Measurements from ENCODE around the gene SLC24A3. TPM values are rescaled to one million over a fixed set of nuclear protein-coding genes. Genes with fewer than 3 reads are reported as not detected.

The SLC24A3 gene
- total RNA-seq, 2 experiments from 2014 or later, result not detected

DNA sequence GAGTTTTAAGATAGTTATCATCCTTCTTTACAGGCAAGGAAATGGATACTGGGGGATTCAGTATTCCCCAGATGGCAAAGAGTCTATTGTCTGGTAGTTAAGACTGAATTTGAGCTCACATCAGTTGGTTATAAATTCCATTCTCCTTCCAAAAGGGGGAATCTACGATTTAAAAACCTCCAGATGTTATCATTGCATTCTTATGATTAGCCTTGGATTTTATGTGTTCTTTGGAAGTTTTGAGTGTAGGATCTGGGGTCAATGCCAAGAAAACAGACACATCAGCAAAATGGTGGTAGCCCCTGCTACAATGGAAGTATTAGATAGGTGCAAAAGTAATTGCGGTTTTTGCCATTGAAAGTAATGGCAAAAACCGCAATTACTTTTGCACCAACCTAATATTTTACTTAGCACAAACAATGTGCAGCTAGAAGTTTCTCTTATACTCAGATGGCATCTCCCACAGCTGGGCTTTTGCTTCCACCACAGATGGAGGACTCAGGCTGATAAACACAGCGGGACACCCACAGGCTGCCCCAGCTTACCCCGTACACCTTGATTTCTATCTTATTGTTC, 377.4 kb downstream of the SLC24A3 start:
- CTCF ChIA-PET, result no interaction called here
- Mint-ChIP-seq H3K9me3 (no peaks in the 10 kb centered on the region), H3K36me3 (ENCODE audit: low read depth) (no peaks in the 10 kb centered on the region), H3K27me3 (no peaks in the 10 kb centered on the region), H3K4me1 (no peaks in the 10 kb centered on the region), H3K27ac (no peak overlapping the region), H3K4me3 (no peak overlapping the region)
- no peak for DNase-seq
- POLR2A ChIA-PET, result no interaction called here

DNA sequence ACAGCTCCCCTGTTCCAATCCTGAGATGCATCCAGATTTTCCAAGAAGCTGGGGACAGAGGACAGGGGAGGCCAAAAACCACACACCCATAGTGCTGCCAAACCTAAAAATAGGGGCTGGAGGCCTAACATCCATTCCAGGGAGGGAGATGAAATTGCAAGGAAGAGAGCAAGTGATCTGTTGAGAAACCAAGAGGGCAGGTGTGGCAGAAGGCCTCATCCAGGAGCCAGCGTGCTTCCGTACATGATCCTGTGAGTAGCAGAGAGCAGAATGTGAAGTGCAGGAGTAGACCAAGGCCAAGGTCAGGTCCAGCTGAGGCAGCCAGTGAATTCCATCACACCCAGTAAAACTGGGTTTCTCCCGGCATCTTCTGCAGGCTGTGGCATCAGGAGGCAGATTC, 377.9 kb downstream of the SLC24A3 start:
- ChIA-PET CTCF (no interaction called here), POLR2A (no interaction called here)

DNA sequence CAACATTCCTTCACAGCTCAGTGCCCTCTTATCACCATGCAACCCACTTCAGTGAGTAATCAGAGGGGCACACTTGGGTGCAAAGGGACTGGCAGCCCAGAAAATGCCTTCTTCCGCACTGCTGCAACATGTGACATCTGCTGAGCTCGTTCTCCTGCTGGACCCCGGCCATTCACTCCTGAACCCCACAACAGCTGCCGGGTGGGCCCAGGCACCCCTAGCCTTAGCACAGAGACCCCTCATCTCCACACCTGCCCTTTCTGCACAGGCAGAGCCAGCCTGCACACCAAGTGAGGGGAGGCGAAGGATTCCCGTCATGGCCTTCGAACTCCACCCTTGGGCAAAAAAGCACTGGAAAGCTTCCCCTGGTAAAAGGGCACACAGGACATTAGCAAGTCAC, 381.3 kb downstream of the SLC24A3 start:
- no peaks in the 10 kb centered on the region for H3K9me3 Mint-ChIP-seq
- POLR2A ChIA-PET, result interaction anchor here (0.6 kb wide), 1 partner anchor 1382 kb away, joined by 3 read pairs; no protein-coding TSS in a partner anchor
- DNase-seq, result no peak
- no peaks in the 10 kb centered on the region for H3K36me3 Mint-ChIP-seq (ENCODE audit: low read depth)
- no peaks in the 10 kb centered on the region for H3K27me3 Mint-ChIP-seq
- no peak overlapping the region for H3K27ac Mint-ChIP-seq
- CTCF ChIA-PET, result no interaction called here
- no peak overlapping the region for H3K4me3 Mint-ChIP-seq
- H3K4me1 Mint-ChIP-seq, result no peaks in the 10 kb centered on the region

More for the DNA sequence above, 377.9 kb downstream of the SLC24A3 start:
- Mint-ChIP-seq H3K27me3 (no peaks in the 10 kb centered on the region), H3K9me3 (no peaks in the 10 kb centered on the region), H3K36me3 (ENCODE audit: low read depth) (no peaks in the 10 kb centered on the region), H3K4me1 (no peaks in the 10 kb centered on the region), H3K4me3 (no peak overlapping the region), H3K27ac (no peak overlapping the region)
- DNase-seq, result no peak

DNA sequence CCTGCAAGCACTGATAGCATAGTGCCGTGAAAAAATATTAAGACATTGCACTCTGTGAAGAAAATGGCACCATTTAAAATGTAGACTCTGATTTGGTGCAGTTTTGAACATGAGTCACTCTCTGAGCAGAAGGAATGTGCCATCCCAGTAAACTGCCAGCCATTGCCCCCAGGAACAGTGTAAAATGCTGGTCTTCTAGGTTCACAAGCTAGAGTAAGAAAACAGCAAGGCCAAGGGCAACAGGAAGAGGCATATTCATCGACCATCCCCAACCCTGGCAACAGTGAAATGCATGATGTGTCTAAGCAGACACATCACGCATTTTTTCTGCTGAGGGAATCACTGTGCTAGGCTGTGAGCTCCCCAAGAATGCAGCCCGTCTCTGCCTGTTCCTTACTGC, 382.5 kb downstream of the SLC24A3 start:
- H3K36me3 Mint-ChIP-seq (ENCODE audit: low read depth), result no peaks in the 10 kb centered on the region
- H3K27me3 Mint-ChIP-seq, result no peaks in the 10 kb centered on the region
- no peak overlapping the region for H3K27ac Mint-ChIP-seq
- no peaks in the 10 kb centered on the region for H3K4me1 Mint-ChIP-seq
- DNase-seq, result no peak
- H3K4me3 Mint-ChIP-seq, result no peak overlapping the region
- CTCF ChIA-PET, result no interaction called here
- POLR2A ChIA-PET, result interaction anchor here (0.6 kb wide), 1 partner anchor 798 kb away, joined by 3 read pairs; no protein-coding TSS in a partner anchor
- H3K9me3 Mint-ChIP-seq, result no peaks in the 10 kb centered on the region

DNA sequence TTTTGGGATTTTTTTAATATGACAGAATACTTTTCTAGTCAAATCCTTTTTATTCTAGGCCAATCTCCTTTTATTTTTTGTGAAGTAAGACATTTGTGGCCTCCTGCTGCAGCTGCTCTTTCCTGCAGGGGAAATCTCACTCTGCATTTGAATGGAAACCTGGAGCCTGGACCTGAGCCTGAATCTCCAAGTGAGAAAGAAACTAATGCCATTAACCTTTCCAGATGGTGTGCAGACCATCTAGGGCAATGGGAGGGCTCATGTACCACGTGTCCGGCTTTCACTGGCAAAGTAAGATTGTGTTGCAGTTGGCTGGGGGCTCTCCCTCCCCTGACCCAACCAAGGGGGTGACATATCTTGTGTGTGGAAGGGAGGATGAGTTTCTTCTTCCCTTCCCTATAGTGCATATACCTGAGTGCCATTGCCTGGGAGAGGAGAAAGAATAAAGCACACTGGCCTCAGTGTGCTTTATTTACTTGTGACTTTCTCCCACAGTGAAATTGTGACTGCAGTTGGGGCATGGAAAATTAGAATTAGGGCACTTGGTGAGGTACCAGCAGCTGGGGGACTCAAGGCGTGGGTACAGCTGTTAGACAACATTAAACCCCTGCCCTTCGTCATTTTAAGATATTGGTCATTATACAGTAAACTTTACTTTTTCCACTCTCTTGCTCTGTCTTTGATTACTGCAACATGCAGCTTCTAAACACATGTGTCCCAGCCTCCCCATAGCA, 385.8 kb downstream of the SLC24A3 start:
- Mint-ChIP-seq H3K4me1 (no peaks in the 10 kb centered on the region), H3K27me3 (no peaks in the 10 kb centered on the region), H3K9me3 (no peaks in the 10 kb centered on the region), H3K4me3 (no peak overlapping the region), H3K27ac (no peak overlapping the region), H3K36me3 (ENCODE audit: low read depth) (no peaks in the 10 kb centered on the region)
- no peak for DNase-seq
- ChIA-PET CTCF (no interaction called here), POLR2A (no interaction called here)

DNA sequence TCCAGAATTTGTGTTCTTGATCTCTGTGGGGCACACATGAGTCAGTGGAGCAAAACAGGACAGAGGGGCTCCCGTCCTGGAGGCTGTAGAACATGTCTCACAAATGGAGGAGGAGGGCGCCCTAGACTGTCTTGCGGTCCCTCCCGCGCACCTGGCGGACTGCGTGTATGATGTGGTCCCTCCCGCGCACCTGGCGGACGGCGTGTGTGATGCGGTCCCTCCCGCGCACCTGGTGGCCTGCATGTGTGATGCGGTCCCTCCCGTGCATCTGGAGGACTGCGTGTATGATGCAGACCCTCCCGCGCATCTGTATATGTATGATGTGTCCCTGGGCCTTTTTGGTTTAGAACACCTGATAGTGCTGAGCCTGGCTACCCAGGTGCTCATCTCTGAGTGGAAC, 386.8 kb downstream of the SLC24A3 start:
- DNase-seq, result no peak
- no peaks in the 10 kb centered on the region for H3K9me3 Mint-ChIP-seq
- no peak overlapping the region for H3K27ac Mint-ChIP-seq
- H3K4me3 Mint-ChIP-seq, result no peak overlapping the region
- no peaks in the 10 kb centered on the region for H3K36me3 Mint-ChIP-seq (ENCODE audit: low read depth)
- POLR2A ChIA-PET, result no interaction called here
- CTCF ChIA-PET, result no interaction called here
- H3K27me3 Mint-ChIP-seq, result no peaks in the 10 kb centered on the region
- no peaks in the 10 kb centered on the region for H3K4me1 Mint-ChIP-seq

DNA sequence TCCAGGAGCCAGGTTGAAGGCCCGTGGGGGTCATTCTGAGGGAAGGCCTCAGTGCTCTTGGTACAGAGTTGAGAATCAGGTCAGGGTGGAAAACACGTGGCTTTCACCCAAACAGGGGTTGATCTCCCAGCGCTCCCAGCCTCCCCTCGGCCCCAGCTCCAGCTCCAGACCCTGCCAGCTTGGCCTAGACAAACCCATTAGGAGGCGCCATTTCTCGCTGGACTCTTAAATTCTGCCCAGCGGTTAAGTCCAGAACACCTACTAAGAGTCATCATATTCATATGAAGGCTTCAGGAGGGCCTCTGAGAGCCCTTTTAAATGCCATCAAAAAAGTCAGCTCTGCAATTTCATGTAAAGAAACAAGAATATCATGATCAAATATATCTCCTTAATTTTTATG, 387.6 kb downstream of the SLC24A3 start:
- no peaks in the 10 kb centered on the region for H3K9me3 Mint-ChIP-seq
- POLR2A ChIA-PET, result no interaction called here
- CTCF ChIA-PET, result no interaction called here
- no peaks in the 10 kb centered on the region for H3K4me1 Mint-ChIP-seq
- H3K27ac Mint-ChIP-seq, result no peak overlapping the region
- DNase-seq, result no peak
- no peaks in the 10 kb centered on the region for H3K36me3 Mint-ChIP-seq (ENCODE audit: low read depth)
- no peaks in the 10 kb centered on the region for H3K27me3 Mint-ChIP-seq
- H3K4me3 Mint-ChIP-seq, result no peak overlapping the region

DNA sequence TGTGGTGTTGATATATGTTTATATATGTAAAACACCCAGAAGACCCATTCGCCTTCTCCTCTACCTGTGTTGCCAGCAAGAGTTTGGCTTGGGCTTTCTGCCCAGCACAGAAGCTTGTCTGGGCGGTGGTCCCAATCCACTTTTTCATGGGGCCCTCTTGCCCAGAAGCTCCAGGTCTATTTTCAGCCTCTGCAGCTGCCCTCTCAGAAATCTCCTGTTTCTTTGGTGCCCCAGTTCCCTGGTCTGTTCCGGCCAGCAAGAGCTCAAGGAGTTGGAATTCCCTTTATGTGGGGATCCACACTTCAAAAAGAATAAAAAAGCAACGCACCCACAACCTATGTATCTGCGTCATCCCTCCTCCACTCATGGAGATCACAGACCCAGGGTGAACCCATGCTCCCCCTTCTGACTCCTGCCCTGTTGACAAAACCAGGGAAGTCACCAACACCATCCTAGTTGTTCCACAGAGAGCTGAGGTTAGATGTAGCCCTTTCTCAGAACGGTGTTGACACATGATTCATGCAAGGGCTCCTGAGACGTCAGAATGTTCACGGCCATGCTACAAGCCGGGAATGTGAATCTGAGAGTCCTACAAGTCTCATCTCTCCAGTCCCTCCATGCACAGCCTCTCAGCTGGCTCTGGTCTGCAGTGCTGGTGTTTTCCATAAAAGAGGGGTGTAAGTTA, 388.8 kb downstream of the SLC24A3 start:
- Mint-ChIP-seq H3K4me3 (no peak overlapping the region), H3K36me3 (ENCODE audit: low read depth) (no peaks in the 10 kb centered on the region), H3K9me3 (no peaks in the 10 kb centered on the region), H3K4me1 (no peaks in the 10 kb centered on the region), H3K27me3 (no peaks in the 10 kb centered on the region), H3K27ac (no peak overlapping the region)
- CTCF ChIA-PET, result no interaction called here
- DNase-seq, result no peak
- POLR2A ChIA-PET, result no interaction called here

DNA sequence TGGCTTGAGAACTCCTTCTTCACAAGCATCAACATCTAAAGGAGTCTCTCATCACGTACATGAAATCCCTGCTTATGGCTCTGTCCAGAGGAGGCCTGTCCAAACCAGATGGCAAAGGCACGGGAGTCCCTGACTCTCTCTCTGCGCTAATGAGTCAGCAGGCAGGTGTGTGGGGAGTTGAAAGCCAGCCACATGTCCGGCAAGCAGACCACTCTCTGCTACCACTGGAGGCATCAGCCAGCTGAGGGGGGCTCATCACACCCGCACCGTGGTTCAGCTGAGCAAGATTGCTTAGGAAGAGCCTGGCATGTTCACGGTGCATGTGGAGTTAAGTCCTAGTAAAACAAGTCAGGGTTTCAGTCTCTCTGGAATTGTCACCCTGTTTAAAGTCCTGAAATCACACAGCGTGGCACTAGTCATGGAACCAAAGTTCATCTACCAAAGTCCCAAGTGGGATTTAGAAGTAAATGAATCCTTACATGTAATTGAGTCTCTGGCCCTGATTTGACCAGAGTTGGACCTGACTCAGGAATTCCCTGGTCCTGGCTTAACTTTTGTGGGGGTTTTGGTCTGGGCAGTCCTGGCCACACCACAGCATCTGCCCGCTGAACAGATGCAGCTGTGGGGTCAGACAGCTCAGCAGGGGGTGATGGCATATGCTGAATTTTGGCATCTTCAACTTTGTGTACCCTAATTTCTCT, 390.4 kb downstream of the SLC24A3 start:
- Mint-ChIP-seq H3K36me3 (ENCODE audit: low read depth) (no peaks in the 10 kb centered on the region), H3K4me3 (no peak overlapping the region), H3K27me3 (no peaks in the 10 kb centered on the region), H3K4me1 (no peaks in the 10 kb centered on the region), H3K9me3 (no peaks in the 10 kb centered on the region), H3K27ac (no peak overlapping the region)
- DNase-seq, result no peak
- POLR2A ChIA-PET, result no interaction called here
- CTCF ChIA-PET, result no interaction called here

DNA sequence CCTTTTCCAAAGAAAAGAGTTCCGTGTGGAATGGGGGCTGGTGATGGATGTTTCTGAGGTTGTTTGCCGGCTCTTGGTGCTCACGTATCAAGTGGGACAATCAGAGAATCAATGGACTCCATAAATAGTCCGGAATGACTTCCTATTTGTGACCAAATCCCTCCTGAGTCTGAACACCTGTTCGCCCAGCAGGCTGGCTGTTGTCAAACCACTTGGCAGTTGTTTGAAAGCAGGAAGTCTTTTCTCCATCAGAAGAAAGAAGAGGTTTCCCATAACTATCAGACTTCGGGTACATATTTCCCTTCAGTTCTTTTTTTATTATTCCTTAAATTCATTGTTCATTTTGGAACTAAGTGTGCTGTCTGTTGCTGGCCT, 390.9 kb downstream of the SLC24A3 start:
- no peak overlapping the region for H3K4me3 Mint-ChIP-seq
- no peaks in the 10 kb centered on the region for H3K9me3 Mint-ChIP-seq
- CTCF ChIA-PET, result no interaction called here
- DNase-seq, result no peak
- no peaks in the 10 kb centered on the region for H3K27me3 Mint-ChIP-seq
- no peak overlapping the region for H3K27ac Mint-ChIP-seq
- no peaks in the 10 kb centered on the region for H3K36me3 Mint-ChIP-seq (ENCODE audit: low read depth)
- no peaks in the 10 kb centered on the region for H3K4me1 Mint-ChIP-seq
- POLR2A ChIA-PET, result interaction anchor here (0.6 kb wide), 1 partner anchor 317 kb away, joined by 3 read pairs; no protein-coding TSS in a partner anchor

DNA sequence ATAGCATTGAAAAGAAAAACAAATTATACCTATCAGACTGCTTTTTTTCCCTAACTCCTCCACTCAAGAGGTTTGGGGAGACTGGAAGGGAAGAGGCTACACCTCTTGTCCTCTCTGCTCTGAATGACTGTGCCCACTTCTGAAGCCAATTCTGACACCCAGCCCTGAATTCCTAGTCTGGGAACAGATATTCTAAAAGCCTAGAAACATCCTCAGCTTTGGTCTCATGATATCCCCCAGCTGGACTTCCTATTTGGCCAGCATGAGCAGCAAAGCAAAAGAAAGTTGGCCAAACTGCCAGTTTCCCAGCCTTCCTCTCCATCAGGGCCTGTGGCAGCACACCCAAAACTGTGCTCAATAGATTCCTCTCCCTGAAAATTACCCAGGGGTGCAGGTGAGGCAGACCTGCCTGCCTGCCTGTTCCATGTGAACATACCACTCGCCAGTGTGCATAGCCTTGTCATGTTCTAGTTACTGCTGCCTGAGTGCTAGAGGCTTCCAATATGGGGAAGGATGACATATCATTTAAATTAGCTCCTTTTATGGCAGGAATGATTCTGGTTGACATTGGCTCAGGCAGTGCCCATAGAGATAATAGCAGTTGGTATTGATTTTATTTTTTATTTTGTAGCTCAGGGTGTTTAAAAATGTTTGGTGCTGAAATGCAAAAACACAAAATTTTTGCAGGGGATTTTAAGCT, 393.5 kb downstream of the SLC24A3 start:
- CTCF ChIA-PET, result no interaction called here
- POLR2A ChIA-PET, result no interaction called here
- no peak for DNase-seq
- Mint-ChIP-seq H3K4me1 (no peaks in the 10 kb centered on the region), H3K9me3 (no peaks in the 10 kb centered on the region), H3K27me3 (peaks cover 2% of the 10 kb centered on the region), H3K27ac (no peak overlapping the region), H3K36me3 (ENCODE audit: low read depth) (no peaks in the 10 kb centered on the region), H3K4me3 (no peak overlapping the region)

DNA sequence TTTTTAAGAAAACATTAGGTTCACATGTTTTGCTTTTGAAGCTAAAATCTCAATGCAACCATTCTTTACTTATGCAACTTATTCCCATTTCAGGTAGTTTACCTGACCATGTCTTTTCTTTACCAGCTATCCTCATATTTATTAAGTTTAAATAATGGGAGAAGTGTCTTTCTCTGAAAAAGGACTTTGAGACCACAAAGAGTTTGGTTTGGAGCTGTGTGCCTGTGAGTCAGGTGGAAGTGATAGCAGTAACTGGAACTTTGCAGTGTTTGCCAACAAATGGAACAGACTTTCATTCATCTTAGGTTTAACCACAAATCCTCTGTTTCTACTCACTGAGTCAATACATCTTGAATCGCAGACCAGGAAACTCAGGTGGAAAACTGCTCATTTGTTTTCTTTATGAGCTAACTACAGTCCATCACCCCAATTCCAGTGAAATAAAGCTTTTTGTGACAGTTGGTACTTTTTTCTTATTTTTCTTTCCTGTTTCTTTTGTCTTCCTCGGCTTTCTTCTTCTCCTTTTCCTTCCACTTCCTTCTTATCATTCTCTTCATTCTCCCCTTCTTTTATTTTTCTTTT, 397.3 kb downstream of the SLC24A3 start:
- H3K4me3 Mint-ChIP-seq, result no peak overlapping the region
- H3K4me1 Mint-ChIP-seq, result no peaks in the 10 kb centered on the region
- DNase-seq, result no peak
- POLR2A ChIA-PET, result no interaction called here
- H3K27me3 Mint-ChIP-seq, result peaks cover 2% of the 10 kb centered on the region
- no peaks in the 10 kb centered on the region for H3K36me3 Mint-ChIP-seq (ENCODE audit: low read depth)
- H3K27ac Mint-ChIP-seq, result no peak overlapping the region
- CTCF ChIA-PET, result no interaction called here
- no peaks in the 10 kb centered on the region for H3K9me3 Mint-ChIP-seq

DNA sequence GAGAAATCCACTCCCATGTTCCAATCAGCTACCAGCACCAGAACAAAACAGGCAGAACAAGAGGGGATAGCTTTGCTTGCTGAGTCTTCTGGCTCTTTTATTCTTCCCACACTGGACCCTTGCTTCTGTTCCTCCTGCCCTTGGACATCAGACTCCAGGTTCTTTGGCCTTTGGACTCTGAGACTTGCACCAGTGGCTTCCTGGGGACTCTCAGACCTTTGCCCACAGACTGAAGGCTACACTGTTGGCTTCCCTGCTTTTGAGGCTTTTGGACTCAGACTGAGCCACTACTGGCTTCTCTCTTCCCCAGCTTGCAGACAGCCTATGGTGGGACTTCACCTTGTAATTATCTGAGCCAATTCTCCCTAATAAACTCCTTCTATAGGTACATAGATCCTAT, 403.2 kb downstream of the SLC24A3 start:
- ChIA-PET POLR2A (no interaction called here), CTCF (no interaction called here)
- Mint-ChIP-seq H3K27ac (peak overlapping the region; percentile 6), H3K36me3 (ENCODE audit: low read depth) (no peaks in the 10 kb centered on the region), H3K9me3 (no peaks in the 10 kb centered on the region), H3K4me1 (no peaks in the 10 kb centered on the region), H3K27me3 (no peaks in the 10 kb centered on the region), H3K4me3 (no peak overlapping the region)
- DNase-seq, result no peak

Data from activated CD4-positive, alpha-beta T cell treated with anti-CD3 and anti-CD28 coated beads, Interleukin-2, amount 10 ng/mL, durations not matched to agents 7 days and 5 days (primary cell).